LNCAP (cell line): ENCODE results near the gene GALNTL6.

Source experiments
- TF ChIP-seq, protein P1 (sequence below): fragments of 450-650 bp; IDR thresholded peaks from 2 replicates; pipeline ENCODE4 v1.5.1; 2017; ENCODE audit warnings: mild to moderate bottlenecking

GALNTL6 gene

GRCh38 chr4:171846893-171847292 is 33.7 kb downstream of the GALNTL6 start:
- TF ChIP-seq, protein P1, sequence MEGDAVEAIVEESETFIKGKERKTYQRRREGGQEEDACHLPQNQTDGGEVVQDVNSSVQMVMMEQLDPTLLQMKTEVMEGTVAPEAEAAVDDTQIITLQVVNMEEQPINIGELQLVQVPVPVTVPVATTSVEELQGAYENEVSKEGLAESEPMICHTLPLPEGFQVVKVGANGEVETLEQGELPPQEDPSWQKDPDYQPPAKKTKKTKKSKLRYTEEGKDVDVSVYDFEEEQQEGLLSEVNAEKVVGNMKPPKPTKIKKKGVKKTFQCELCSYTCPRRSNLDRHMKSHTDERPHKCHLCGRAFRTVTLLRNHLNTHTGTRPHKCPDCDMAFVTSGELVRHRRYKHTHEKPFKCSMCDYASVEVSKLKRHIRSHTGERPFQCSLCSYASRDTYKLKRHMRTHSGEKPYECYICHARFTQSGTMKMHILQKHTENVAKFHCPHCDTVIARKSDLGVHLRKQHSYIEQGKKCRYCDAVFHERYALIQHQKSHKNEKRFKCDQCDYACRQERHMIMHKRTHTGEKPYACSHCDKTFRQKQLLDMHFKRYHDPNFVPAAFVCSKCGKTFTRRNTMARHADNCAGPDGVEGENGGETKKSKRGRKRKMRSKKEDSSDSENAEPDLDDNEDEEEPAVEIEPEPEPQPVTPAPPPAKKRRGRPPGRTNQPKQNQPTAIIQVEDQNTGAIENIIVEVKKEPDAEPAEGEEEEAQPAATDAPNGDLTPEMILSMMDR: no peak

DNA sequence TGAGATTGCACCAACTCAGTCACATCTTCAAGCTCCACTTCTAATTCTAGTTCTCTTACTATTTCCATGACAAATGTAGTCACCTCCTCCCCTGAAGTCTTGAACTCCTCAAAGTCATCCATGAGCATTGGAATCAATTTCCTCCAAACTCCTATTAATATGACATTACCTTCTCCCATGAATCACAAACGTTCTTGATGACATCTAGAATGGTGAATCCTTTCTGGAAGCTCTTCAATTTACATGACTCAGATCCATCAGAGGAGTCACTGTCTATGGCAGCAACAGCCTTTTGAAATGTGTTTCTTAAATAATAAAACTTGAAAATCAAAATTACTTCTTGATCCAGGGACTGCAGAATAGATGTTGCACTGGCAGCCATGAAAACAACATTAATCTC is 34.5 kb downstream of the GALNTL6 start:
- TF ChIP-seq, protein P1: no peak

GRCh38 chr4:171849686-171850222 is 36.5 kb downstream of the GALNTL6 start:
- TF ChIP-seq, protein P1: no peak

GRCh38 chr4:171851295-171851694 is 38.1 kb downstream of the GALNTL6 start:
- TF ChIP-seq, protein P1: no peak

- TF ChIP-seq, protein P1: no peak
Measured at GRCh38 chr4:171857302-171858012, 44.3 kb downstream of the GALNTL6 start.

DNA sequence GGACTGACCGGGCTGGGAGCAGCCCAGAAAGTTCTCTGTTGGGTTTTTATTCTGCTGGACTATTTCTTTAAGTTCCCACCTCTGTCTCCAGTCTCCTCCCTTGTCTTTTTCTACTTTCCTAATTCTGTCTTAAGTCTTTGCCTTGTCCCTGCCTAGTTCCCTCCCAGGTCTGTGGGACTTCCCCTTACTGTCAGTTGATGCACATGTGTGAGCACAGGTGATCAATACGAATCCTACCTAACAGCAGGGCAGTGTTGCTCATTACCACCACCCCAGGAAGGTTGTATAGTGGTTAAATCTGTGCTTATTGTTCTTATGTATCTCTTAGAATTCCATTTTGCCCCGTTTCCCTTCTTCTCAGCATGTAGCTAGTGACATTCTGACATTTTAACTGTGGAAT is 62.1 kb downstream of the GALNTL6 start:
- TF ChIP-seq, protein P1: no peak

DNA sequence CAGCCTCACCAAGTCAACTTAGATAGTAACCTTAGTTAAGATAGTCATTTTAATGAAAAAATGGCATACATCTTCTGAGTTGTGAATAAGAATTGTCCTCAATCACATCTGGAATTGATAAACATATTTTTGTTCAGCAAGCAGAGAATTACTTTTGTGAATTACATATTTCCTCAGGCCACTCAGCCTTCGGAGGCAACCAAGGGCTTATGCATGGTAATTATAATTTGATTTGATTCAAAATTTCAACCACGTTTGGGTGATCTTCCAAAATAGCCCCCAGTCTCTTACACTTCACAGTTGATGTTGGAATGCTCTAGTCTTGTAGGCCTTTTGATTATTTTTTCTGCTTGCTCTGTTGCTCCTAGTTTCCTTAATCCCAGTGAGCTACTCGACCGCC is 63.4 kb downstream of the GALNTL6 start:
- TF ChIP-seq, protein P1: no peak
